Measurements from ENCODE around the gene CACNA1G.
A peak's percentile ranks its signal among the peaks of the same experiment; 100 is the strongest.

The CACNA1G gene

DNA sequence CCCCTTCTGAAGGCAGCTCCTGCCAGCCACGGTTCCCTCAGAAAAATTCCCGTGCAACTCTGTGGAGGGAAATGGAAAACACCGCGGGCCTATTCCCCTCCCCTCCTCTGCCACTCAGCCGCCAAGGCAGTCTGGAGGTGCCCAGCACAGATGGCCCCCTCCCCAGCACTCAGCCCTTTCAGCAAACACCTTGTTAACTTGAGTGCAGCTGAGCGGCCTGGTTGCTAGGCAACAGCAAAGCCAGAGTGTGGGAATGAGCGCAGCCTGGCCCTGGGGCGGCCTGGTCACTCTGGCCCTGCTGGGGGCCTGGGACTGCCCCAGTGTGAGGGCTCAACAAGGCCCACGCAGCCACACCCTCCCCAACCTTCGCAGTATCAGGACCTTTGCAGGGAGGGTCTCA is 32.8 kb downstream of the CACNA1G start:
- Histone ChIP-seq H3K9me3 (replicated peaks in 1 of 11) (no peaks in the 10 kb centered on the region), H3K9ac (no peak overlapping the region), H4K20me1 (no peaks in the 10 kb centered on the region), H3K36me3 (no peaks in the 10 kb centered on the region), H3K4me2 (no peak overlapping the region), H3K27me3 (no peaks in the 10 kb centered on the region), H3K4me1 (peaks cover 0 to 22% (median 10%) of the 10 kb centered on the region in 10 experiments; a peak in 14 of 20 replicates), H3K27ac (peak overlapping the region in 3 of 11 experiments; percentile 34 to 46 (median 35); a peak in 2 of 22 replicates), H3K4me3 (no peak overlapping the region)
- no peak for TF ChIP-seq Cebpa-rat (IDR thresholded peaks at IDR 0.05)

- H3K4me3 ChIP-seq, result no peak overlapping the region
- H4K20me1 ChIP-seq, result no peaks in the 10 kb centered on the region
- no peaks in the 10 kb centered on the region for H3K36me3 ChIP-seq
- H3K4me2 ChIP-seq, result peak overlapping the region in 10 of 11 experiments; percentile 6 to 76 (median 41); a peak in 15 of 22 replicates
- no peaks in the 10 kb centered on the region for H3K9me3 ChIP-seq (replicated peaks in 1 of 11)
- peaks cover 0 to 22% (median 10%) of the 10 kb centered on the region in 10 experiments; a peak in 14 of 20 replicates for H3K4me1 ChIP-seq
- peak overlapping the region in 3 of 11 experiments; percentile 34 to 46 (median 35); a peak in 5 of 22 replicates for H3K27ac ChIP-seq
- peak in 1 of 11 experiments; percentile 29; a peak in 1 of 22 replicates for TF ChIP-seq Cebpa-rat (IDR thresholded peaks at IDR 0.05)
- H3K27me3 ChIP-seq, result no peaks in the 10 kb centered on the region
- H3K9ac ChIP-seq, result no peak overlapping the region
These were observed 33.8 kb downstream of the CACNA1G start for GRCh38 chr17:50594128-50594823.

DNA sequence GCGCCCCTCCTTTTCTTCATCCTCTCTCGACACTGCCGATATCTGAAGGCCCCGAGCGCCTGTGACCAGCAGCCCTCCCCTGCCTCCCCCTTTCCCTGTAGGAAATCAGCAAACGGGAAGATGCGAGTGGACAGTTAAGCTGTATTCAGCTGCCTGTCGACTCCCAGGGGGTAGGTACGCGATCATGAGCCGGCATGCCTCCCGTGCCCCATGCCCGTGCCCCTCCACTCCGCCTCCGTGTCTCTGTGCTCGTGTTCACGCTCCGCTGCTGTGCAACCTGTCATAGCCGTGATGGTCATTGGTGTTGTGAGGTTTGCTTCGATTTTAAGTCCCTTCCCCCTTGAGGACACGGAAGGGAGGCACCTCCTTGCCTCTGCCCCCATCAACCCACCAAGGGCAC is 34.4 kb downstream of the CACNA1G start:
- no peak for TF ChIP-seq Cebpa-rat (IDR thresholded peaks at IDR 0.05)
- Histone ChIP-seq H3K4me2 (peak overlapping the region in 10 of 11 experiments; percentile 6 to 76 (median 41); a peak in 15 of 22 replicates), H4K20me1 (no peaks in the 10 kb centered on the region), H3K27ac (peak overlapping the region in 1 of 11 experiments; percentile 46; a peak in 2 of 22 replicates), H3K4me1 (peaks cover 0 to 22% (median 10%) of the 10 kb centered on the region in 10 experiments; a peak in 14 of 20 replicates), H3K9ac (no peak overlapping the region), H3K27me3 (no peaks in the 10 kb centered on the region), H3K36me3 (no peaks in the 10 kb centered on the region), H3K9me3 (replicated peaks in 1 of 11) (no peaks in the 10 kb centered on the region), H3K4me3 (no peak overlapping the region)

GRCh38 chr17:50596191-50597037 is 35.9 kb downstream of the CACNA1G start:
- no peaks in the 10 kb centered on the region for H3K27me3 ChIP-seq
- no peaks in the 10 kb centered on the region for H3K36me3 ChIP-seq
- H3K9ac ChIP-seq, result no peak overlapping the region
- no peak overlapping the region for H3K4me2 ChIP-seq
- H3K4me1 ChIP-seq, result peaks cover 0 to 22% (median 10%) of the 10 kb centered on the region in 10 experiments; a peak in 14 of 20 replicates
- TF ChIP-seq Cebpa-rat (IDR thresholded peaks at IDR 0.05), result no peak
- no peaks in the 10 kb centered on the region for H3K9me3 ChIP-seq (replicated peaks in 1 of 11)
- H3K27ac ChIP-seq, result no peak overlapping the region
- H3K4me3 ChIP-seq, result no peak overlapping the region
- H4K20me1 ChIP-seq, result no peaks in the 10 kb centered on the region

GRCh38 chr17:50598487-50598886 is 38.0 kb downstream of the CACNA1G start:
- H3K4me1 ChIP-seq, result peaks cover 0 to 15% (median 10%) of the 10 kb centered on the region in 10 experiments; a peak in 13 of 20 replicates
- H3K4me2 ChIP-seq, result no peak overlapping the region
- no peaks in the 10 kb centered on the region for H3K36me3 ChIP-seq
- H4K20me1 ChIP-seq, result no peaks in the 10 kb centered on the region
- no peak overlapping the region for H3K9ac ChIP-seq
- no peak overlapping the region for H3K4me3 ChIP-seq
- H3K9me3 ChIP-seq (replicated peaks in 1 of 11), result no peaks in the 10 kb centered on the region
- H3K27ac ChIP-seq, result no peak overlapping the region
- TF ChIP-seq Cebpa-rat (IDR thresholded peaks at IDR 0.05), result no peak
- H3K27me3 ChIP-seq, result no peaks in the 10 kb centered on the region; a peak in 1 of 22 replicates

GRCh38 chr17:50599606-50600005 is 39.1 kb downstream of the CACNA1G start:
- H3K36me3 ChIP-seq, result no peaks in the 10 kb centered on the region
- H3K9ac ChIP-seq, result no peak overlapping the region
- no peaks in the 10 kb centered on the region for H3K9me3 ChIP-seq (replicated peaks in 1 of 11)
- H3K4me3 ChIP-seq, result no peak overlapping the region
- H3K27me3 ChIP-seq, result no peaks in the 10 kb centered on the region; a peak in 1 of 22 replicates
- no peak overlapping the region for H3K4me2 ChIP-seq
- no peak overlapping the region for H3K27ac ChIP-seq
- no peaks in the 10 kb centered on the region for H4K20me1 ChIP-seq
- H3K4me1 ChIP-seq, result peaks cover 0 to 6% (median 4%) of the 10 kb centered on the region in 10 experiments; a peak in 13 of 20 replicates
- TF ChIP-seq Cebpa-rat (IDR thresholded peaks at IDR 0.05), result no peak

DNA sequence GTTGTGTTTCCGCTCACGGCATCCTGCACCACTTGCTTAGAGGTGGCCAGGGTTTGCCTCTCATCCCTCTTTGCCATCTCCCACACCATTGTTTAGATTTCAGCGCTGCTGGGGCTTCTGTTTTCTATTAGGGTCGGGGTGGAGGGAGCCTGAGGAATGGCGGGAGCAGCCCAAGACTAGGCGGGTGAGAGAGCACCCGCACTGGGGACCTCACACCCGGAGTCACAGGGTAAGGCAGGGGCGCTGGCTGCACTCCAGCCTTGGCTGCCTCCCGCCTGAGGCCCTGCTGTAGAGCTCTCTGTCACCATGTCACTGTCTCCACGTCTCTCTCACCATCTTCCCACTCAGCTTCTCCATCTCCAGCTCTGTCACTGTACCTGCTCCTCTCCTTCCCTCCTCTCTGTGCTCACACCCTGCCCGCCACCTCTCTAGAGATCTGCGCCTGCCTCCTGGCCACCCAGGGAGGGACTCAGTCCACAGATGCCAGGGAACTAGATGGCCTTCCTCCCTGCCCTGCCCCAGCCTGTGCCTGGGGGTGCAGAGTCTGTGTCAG is 41.4 kb downstream of the CACNA1G start:
- no peak overlapping the region for H3K9ac ChIP-seq
- H3K4me3 ChIP-seq, result no peak overlapping the region
- TF ChIP-seq Cebpa-rat (IDR thresholded peaks at IDR 0.05), result no peak
- no peak overlapping the region for H3K27ac ChIP-seq
- H3K27me3 ChIP-seq, result no peaks in the 10 kb centered on the region; a peak in 1 of 22 replicates
- H3K4me2 ChIP-seq, result no peak overlapping the region
- H3K9me3 ChIP-seq (replicated peaks in 1 of 11), result no peaks in the 10 kb centered on the region
- no peaks in the 10 kb centered on the region for H3K4me1 ChIP-seq
- H3K36me3 ChIP-seq, result no peaks in the 10 kb centered on the region
- H4K20me1 ChIP-seq, result no peaks in the 10 kb centered on the region

GRCh38 chr17:50602836-50603235 is 42.3 kb downstream of the CACNA1G start:
- TF ChIP-seq Cebpa-rat (IDR thresholded peaks at IDR 0.05), result no peak
- Histone ChIP-seq H4K20me1 (no peaks in the 10 kb centered on the region), H3K4me1 (peaks cover 0 to 5% (median 0%) of the 10 kb centered on the region in 10 experiments; a peak in 2 of 20 replicates), H3K36me3 (no peaks in the 10 kb centered on the region), H3K4me3 (no peak overlapping the region), H3K27me3 (no peaks in the 10 kb centered on the region; a peak in 1 of 22 replicates), H3K9me3 (replicated peaks in 1 of 11) (no peaks in the 10 kb centered on the region), H3K9ac (no peak overlapping the region), H3K27ac (no peak overlapping the region), H3K4me2 (no peak overlapping the region)

- Histone ChIP-seq H3K9ac (no peak overlapping the region), H3K4me2 (no peak overlapping the region), H3K27me3 (no peaks in the 10 kb centered on the region; a peak in 1 of 22 replicates)
These were observed 42.8 kb downstream of the CACNA1G start for GRCh38 chr17:50603340-50603739.

More at GRCh38 chr17:50603340-50603739, 42.8 kb downstream of the CACNA1G start:
- no peak for TF ChIP-seq Cebpa-rat (IDR thresholded peaks at IDR 0.05)
- H3K4me1 ChIP-seq, result peaks cover 0 to 8% (median 0%) of the 10 kb centered on the region in 10 experiments; a peak in 2 of 20 replicates
- no peak overlapping the region for H3K27ac ChIP-seq
- no peak overlapping the region for H3K4me3 ChIP-seq
- H4K20me1 ChIP-seq, result no peaks in the 10 kb centered on the region
- no peaks in the 10 kb centered on the region for H3K36me3 ChIP-seq
- H3K9me3 ChIP-seq (replicated peaks in 1 of 11), result no peaks in the 10 kb centered on the region

All from BLaER1 treated with 17β-estradiol and CSF1 and Interleukin-3, amounts not matched to agents 10 nM and 100 nM (cell line).